BJ (cell line): Measurements from ENCODE around the gene AP2A1. TPM values are rescaled to one million over a fixed set of nuclear protein-coding genes. Genes with fewer than 3 reads are reported as not detected.

Experiments
- CTCF ChIA-PET: fragments of 350-600 bp; formaldehyde crosslinking; extraction: SDS; loops from one replicate; lab custom pipeline; 2021; ENCODE audit warnings: antibody characterized with exemption, inconsistent platforms; lab: Yijun Ruan, JAX
- POLR2A ChIA-PET: fragments of 300-600 bp; sonication (Branson Sonifier 250); formaldehyde crosslinking; extraction: SDS; loops from one replicate; lab custom pipeline; 2021; ENCODE audit warnings: antibody characterized with exemption; lab: Charles Lee
- DNase-seq: peaks from one replicate; pipeline ENCODE4 v3.0.0-alpha.2; 2011; ENCODE audit warnings: low read depth
- H3K27me3 ChIP-seq: 2 replicates; pipeline ENCODE4 v1.6.0; 2011; ENCODE audit warnings: low read length; ENCODE audit not compliant: control insufficient read depth, insufficient read depth
- H3K36me3 ChIP-seq: 2 replicates; pipeline ENCODE4 v1.5.1; 2011; ENCODE audit warnings: low read length; ENCODE audit not compliant: control insufficient read depth, insufficient read depth
- H3K4me3 ChIP-seq: 2 replicates; pipeline ENCODE4 v1.5.1; 2011; ENCODE audit warnings: low read depth, mild to moderate bottlenecking, control low read depth, low read length
- CTCF ChIP-seq: IDR thresholded peaks from 2 replicates; pipeline ENCODE4 v1.5.1; 2011; ENCODE audit warnings: low read depth, mild to moderate bottlenecking, control low read depth, inconsistent platforms, low read length, moderate library complexity; ENCODE audit not compliant: insufficient read depth
- polyA plus RNA-seq: library from polyadenylated mRNA; depleted of rRNA; stranded (reverse); fragments of >200 nt; gene quantifications from 2 replicates; pipeline ENCODE4 v1.2.3, GENCODE V29; 2011

AP2A1 gene
- polyA plus RNA-seq, 1 experiment, result 153 TPM

- no peak for TF ChIP-seq CTCF
- H3K27me3 ChIP-seq, result no peaks in the 10 kb centered on the region
- ChIA-PET CTCF (interaction anchor here (1.1 kb wide), 1 partner anchor 9 kb away, joined by 4 read pairs; no protein-coding TSS in a partner anchor), POLR2A (interaction anchor here (0.6 kb wide), 1 partner anchor 825 kb away, joined by 4 read pairs; no protein-coding TSS in a partner anchor)
- no peak overlapping the region for H3K4me3 ChIP-seq
- H3K36me3 ChIP-seq, result peaks cover 56% of the 10 kb centered on the region
- no peak for DNase-seq
Measured at GRCh38 chr19:49792829-49793560, 26.2 kb downstream of the AP2A1 start.

GRCh38 chr19:49793561-49793840 lies 26.7 kb downstream of the AP2A1 start:
- H3K36me3 ChIP-seq, result peaks cover 59% of the 10 kb centered on the region
- no peak for DNase-seq
- H3K4me3 ChIP-seq, result no peak overlapping the region
- ChIA-PET POLR2A (interaction anchor here (0.6 kb wide), 1 partner anchor 825 kb away, joined by 4 read pairs; no protein-coding TSS in a partner anchor), CTCF (interaction anchor here (1.1 kb wide), 1 partner anchor 10 kb away, joined by 4 read pairs; no protein-coding TSS in a partner anchor)
- no peak for TF ChIP-seq CTCF
- no peaks in the 10 kb centered on the region for H3K27me3 ChIP-seq

- DNase-seq, result no peak
- no peaks in the 10 kb centered on the region for H3K27me3 ChIP-seq
- no peak for TF ChIP-seq CTCF
- POLR2A ChIA-PET, result no interaction called here
- H3K4me3 ChIP-seq, result no peak overlapping the region
- CTCF ChIA-PET, result interaction anchor here (1.0 to 1.6 kb wide), 2 partner anchors 10 to 78 kb away, joined by 3 read pairs; no protein-coding TSS in a partner anchor
- H3K36me3 ChIP-seq, result peaks cover 65% of the 10 kb centered on the region
Measured at GRCh38 chr19:49795615-49796014, 28.8 kb downstream of the AP2A1 start.

- H3K4me3 ChIP-seq, result no peak overlapping the region
- CTCF ChIA-PET, result interaction anchor here (0.6 to 1.3 kb wide), 3 partner anchors 32 to 127 kb away, joined by 3 to 4 read pairs (median 3); no protein-coding TSS in a partner anchor
- H3K36me3 ChIP-seq, result peaks cover 64% of the 10 kb centered on the region
- POLR2A ChIA-PET, result no interaction called here
- no peaks in the 10 kb centered on the region for H3K27me3 ChIP-seq
- TF ChIP-seq CTCF, result no peak
- no peak for DNase-seq
Measured at GRCh38 chr19:49798574-49798973, 31.8 kb downstream of the AP2A1 start.

- Histone ChIP-seq H3K4me3 (no peak overlapping the region), H3K36me3 (peaks cover 62% of the 10 kb centered on the region), H3K27me3 (no peaks in the 10 kb centered on the region)
- ChIA-PET POLR2A (no interaction called here), CTCF (interaction anchor here (0.6 kb wide), 1 partner anchor 33 kb away, joined by 4 read pairs; no protein-coding TSS in a partner anchor)
- no peak for DNase-seq
- no peak for TF ChIP-seq CTCF
Measured at GRCh38 chr19:49799271-49799797, 32.5 kb downstream of the AP2A1 start.
